Measurements from ENCODE around the gene ZG16. TPM values are rescaled to one million over a fixed set of nuclear protein-coding genes. Genes with fewer than 3 reads are reported as not detected.
A peak's percentile ranks its signal among the peaks of the same experiment; 100 is the strongest.

The ZG16 gene
- total RNA-seq, 1 experiment from 2014 or later: not detected

GRCh38 chr16:29809850-29810698, 32.0 kb downstream of the ZG16 start:
- DNase-seq (ENCODE audit: low read depth): no peak

GRCh38 chr16:29810699-29811169, 32.7 kb downstream of the ZG16 start:
- no peak for DNase-seq (ENCODE audit: low read depth)

DNA sequence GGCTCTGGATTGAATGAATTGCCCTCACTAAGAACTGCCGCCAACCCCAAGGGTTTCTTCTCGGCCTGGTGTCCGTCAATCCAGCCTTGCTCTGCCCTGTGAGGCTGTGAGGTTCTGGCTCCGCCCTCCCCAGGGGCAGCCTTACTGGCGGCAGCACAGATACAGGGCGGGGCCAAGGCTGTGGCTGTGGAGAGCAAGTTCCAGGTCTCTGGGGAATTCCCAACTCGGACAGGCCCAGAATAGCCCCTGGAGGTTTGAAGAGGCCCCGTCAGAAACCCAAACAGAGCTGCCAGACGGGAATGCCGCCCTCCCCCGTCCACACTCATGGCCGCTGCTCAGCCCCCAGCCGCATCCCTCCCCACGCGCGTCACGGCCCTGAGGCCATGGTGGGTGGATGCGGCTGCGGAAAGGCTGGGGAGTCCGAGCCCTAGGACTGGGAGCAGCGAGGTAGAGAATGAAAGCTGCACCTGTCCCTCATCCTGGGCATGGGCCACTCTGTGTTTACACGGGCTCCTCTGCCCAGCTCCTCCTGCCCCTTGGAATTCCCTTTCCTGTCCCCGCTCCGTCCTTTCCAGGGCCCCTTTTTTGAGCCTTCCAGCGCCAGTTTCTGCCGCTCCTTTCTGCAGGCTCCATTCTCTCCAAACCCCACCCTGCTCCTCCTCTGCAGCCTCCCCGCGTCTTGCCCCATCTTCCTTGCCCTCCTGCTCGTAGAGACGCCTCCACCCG, 33.3 kb downstream of the ZG16 start:
- DNase-seq (ENCODE audit: low read depth): peak; percentile 98

DNA sequence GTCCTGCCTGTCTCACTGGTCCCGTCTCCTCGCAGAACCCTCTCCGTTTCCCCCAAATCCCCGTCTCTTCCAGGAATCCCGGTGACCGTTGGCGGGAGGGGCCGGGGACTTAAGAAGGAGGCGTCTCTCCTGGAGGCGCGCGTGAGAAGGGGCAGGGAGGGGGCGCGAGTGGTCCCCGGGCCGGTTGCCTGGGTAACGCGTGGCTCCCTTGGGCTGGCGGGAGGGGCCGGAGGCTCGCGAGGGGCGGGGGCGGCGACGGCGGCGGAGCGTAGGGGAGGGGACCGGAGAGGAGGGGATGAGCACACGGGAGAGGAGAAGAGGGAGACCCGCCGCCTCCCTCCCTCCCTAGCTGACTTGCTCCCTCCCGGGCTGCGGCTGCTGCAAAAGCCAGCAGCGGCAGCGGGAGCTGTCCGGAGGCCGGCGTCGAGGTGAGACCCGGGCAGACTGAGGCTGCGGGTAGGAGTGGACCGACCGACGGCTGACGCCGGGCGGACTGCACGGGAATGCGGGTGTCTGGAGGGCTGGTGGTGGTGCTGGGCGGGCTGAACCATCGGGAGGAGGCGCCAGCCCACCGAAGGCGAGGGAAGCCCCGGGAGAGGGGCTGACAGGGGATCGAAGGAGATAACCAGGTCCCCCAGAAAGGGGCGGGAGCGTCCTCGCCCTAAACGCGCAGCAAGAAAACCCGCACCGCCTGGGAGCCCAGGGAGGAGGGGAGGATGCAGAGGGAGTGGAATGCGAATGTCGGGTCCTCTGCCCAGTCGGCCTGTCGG, 34.0 kb downstream of the ZG16 start, which contains the start of gene PRRT2:
PRRT2 (plus strand) TSS at position 298 of the 770 bp plus-strand sequence. CDS start 862 bp downstream, outside the sequence.
- peak; percentile 58 for DNase-seq (ENCODE audit: low read depth)

DNA sequence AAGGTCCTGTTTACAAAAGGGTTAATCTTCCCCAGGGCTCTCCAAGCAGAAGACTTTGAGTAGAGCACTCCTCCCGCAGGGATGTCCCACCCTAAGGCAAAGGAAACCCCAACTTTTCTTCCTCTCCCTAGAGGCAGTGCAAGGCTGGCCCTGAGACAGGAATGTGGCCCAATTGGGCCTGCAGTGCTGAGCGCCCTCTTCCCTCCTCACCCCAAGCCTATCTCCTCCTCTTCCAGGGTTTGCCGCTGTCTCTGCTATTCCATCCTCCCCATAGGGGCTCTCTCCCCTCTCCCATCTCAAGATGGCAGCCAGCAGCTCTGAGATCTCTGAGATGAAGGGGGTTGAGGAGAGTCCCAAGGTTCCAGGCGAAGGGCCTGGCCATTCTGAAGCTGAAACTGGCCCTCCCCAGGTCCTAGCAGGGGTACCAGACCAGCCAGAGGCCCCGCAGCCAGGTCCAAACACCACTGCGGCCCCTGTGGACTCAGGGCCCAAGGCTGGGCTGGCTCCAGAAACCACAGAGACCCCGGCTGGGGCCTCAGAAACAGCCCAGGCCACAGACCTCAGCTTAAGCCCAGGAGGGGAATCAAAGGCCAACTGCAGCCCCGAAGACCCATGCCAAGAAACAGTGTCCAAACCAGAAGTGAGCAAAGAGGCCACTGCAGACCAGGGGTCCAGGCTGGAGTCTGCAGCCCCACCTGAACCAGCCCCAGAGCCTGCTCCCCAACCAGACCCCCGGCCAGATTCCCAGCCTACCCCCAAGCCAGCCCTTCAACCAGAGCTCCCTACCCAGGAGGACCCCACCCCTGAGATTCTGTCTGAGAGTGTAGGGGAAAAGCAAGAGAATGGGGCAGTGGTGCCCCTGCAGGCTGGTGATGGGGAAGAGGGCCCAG, 34.9 kb downstream of the ZG16 start:
- no peak for DNase-seq (ENCODE audit: low read depth)

GRCh38 chr16:29813644-29814562, 35.8 kb downstream of the ZG16 start:
- no peak for DNase-seq (ENCODE audit: low read depth)

- no peak for DNase-seq (ENCODE audit: low read depth)
Measured at GRCh38 chr16:29814592-29814991, 36.5 kb downstream of the ZG16 start.

DNA sequence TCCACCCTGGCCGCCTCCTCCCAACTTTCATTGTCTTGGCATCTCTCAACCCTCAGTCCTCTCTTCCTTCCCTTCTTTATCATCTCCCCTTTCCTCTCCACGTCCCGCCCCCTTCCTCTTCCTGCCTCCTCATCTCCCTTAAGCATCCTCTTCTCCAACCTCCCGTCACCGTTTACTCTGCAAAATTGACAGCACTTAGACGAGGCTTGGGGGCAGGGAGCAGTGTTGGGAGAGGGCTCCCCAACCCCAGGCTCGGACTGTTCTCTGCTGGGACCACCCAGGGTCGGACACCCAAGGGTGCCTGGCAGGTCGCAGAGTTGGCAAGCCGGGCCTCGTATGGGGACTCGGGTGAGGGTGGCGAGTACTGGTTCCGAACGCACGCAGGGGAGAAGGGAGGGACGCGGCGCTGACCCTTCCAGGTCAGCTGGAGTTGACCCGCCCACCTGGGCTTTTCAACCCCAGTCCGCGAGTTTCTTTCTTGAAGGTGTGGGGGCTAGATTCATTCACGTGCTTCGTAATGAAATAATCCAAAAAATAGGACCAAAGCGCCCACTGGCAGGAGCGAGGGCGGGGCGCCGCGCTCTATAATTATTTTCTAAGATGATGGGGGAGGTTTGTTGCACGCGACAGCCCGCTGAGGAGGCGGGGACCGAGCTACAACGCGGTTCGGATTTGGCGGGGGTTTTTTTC, 37.1 kb downstream of the ZG16 start:
- DNase-seq (ENCODE audit: low read depth): no peak

GRCh38 chr16:29815793-29816693, 38.0 kb downstream of the ZG16 start, which contains the start of gene PAGR1:
TSS of gene PAGR1 (plus strand) at chr16:29816152. CDS start at chr16:29816526, 374 bp downstream.
- peak; percentile 98 for DNase-seq (ENCODE audit: low read depth)

- peak; percentile 76 for DNase-seq (ENCODE audit: low read depth)
Measured at GRCh38 chr16:29816694-29817441, 38.8 kb downstream of the ZG16 start.

GRCh38 chr16:29818082-29818481, 40.0 kb downstream of the ZG16 start:
- no peak for DNase-seq (ENCODE audit: low read depth)

DNA sequence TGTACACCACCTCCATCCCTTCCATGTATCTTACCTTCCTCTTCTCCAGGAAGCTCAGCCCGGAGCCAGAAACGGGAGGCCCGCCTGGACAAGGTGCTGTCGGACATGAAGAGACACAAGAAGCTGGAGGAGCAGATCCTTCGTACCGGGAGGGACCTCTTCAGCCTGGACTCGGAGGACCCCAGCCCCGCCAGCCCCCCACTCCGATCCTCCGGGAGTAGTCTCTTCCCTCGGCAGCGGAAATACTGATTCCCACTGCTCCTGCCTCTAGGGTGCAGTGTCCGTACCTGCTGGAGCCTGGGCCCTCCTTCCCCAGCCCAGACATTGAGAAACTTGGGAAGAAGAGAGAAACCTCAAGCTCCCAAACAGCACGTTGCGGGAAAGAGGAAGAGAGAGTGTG, 41.5 kb downstream of the ZG16 start:
- DNase-seq (ENCODE audit: low read depth): no peak

- DNase-seq (ENCODE audit: low read depth): peak; percentile 75
Measured at GRCh38 chr16:29820271-29820701, 42.2 kb downstream of the ZG16 start, which contains the start of gene MVP. TSS of gene MVP (plus strand) at chr16:29820462. CDS start at chr16:29830550, 10,088 bp downstream.

GRCh38 chr16:29820730-29821642, 42.9 kb downstream of the ZG16 start:
- DNase-seq (ENCODE audit: low read depth): peak; percentile 66

DNA sequence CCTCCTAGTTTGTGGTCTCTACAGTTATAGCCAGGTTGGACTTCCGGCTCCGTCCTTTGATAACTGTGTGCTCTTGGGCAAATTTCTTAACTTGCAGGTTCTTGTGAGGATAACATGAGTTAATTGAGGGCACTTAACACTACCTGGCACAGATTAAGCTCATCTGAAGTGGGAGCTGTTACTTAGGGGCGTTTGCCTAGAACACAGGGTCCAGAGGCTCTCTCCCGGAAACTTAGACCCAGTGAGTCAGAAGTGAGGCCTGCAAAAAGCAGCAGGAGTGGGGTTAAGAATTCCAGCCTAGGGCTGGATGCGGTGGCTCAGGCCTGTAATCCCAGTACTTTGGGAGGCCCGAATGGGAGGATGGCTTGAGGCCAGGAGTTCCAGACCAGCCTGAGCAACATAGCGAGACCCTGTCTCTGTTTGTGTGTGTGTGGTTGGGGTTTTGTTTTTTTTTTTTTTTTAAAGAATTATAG, 43.6 kb downstream of the ZG16 start:
- peak; percentile 93 for DNase-seq (ENCODE audit: low read depth)
